Stimulated activated CD8-positive, alpha-beta memory T cell treated with anti-CD3 and anti-CD28 coated beads, Interleukin-7, amount 100 ng/mL, for 48 hours (primary cell): ENCODE results near the gene FLRT2.

ENCODE experiments used
- DNase-seq, 2 donors: peaks; one replicate each; pipeline ENCODE4 v3.0.0-alpha.2; 2020; ENCODE audit warnings: low read depth in 1 of 2; ENCODE audit errors: extremely low read depth in 1 of 2

The FLRT2 gene

GRCh38 chr14:85529803-85530574, at the start of gene FLRT2:
Gene FLRT2 (plus strand): TSS chr14:85530144. CDS start chr14:85621515, 91,371 bp downstream.
- no peak for DNase-seq

DNA sequence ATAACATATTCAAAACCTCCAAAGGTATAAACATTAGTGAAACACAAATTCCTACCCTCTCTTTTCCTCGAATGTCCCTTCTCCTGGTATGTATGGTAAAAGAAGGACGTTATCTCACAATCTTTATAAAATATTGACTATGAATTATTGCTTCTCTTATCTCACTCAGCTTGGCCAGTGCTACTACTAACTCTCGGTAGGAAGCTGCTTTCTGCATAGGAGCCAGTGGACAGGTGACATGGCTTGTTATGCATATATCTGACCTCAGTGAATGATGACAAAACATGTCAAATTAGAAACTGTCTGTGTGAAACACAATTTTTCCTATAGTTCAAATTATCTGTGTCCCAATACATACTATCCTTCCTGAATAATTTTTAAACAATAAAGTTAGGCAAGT, 48.5 kb upstream of the FLRT2 start:
- DNase-seq, result no peak

DNA sequence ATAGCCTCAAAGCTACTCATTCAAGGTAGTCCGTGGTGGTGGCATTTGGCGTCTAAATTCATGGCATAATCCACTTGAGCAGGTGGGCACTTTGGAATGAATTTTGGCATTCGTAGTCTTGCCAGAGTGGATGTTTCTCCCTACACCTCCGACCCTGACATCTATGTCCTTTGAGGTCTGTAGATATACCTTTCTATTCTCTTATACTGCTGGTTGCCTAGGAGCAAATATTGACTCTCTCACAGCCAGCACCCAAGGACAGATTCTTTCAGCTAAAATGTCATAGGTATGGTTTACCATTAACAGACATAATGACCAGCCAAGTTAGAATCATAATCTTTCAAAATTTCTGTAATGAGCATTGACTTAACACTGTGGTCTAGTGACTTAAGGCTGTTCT, 47.4 kb upstream of the FLRT2 start:
- no peak for DNase-seq

- DNase-seq, result no peak
Observed at GRCh38 chr14:85483037-85483436, 46.9 kb upstream of the FLRT2 start.

DNA sequence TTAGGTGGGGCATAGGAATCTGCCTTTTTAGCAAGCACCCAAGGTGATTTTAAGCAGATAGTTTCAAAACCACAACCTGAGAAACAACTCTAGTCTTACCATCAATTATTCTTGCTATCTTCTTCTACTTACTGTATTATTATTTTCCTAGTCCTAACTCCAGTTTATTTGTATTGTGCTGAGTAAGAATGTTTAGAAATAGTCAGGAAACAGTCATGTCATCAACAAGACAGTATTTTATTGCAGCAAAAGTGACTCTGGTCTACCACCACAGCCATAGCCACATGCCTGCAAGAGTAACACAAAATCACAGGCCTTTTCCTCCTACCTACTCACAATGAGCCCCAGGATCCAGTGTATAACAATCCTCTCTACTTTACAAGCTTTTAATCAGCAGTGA, 46.3 kb upstream of the FLRT2 start:
- no peak for DNase-seq

DNA sequence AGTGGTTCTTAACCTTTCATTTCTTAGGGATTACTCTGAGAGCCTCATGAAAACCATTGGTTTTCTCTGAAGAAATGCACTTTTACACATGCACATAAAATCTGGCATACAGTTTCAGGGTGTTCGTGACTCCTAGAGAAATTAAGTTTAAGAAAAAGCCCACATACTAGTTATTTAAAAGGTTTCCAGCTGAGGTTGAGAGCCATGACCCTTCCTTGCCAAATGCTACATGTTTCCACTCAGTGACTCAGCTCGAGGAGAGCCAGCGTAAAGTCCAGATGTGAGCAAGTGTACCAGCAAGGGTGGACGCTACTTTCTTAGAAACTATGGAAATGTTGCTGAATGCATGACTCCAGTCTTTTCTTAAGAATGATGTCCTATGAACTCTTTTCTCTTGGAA, 42.7 kb upstream of the FLRT2 start:
- no peak for DNase-seq

DNA sequence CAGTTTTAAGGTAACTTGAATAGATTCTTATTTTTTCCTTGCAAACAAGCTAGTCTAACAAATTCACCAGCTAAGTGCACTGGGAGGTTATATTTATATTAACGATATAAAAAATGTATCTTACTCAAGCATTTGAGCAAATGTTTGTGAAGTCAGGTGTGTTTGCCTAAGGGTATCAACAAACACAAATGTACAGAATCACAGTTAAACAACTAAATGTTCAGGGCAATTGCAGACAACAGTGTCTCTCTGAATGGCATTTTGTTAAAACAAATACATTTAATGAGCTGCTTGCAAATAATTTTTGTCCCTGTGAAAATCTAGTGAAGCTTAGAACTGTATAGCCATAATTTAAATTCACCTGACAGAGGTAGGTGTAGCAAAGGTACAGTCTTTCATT, 28.2 kb upstream of the FLRT2 start:
- DNase-seq, result no peak

DNA sequence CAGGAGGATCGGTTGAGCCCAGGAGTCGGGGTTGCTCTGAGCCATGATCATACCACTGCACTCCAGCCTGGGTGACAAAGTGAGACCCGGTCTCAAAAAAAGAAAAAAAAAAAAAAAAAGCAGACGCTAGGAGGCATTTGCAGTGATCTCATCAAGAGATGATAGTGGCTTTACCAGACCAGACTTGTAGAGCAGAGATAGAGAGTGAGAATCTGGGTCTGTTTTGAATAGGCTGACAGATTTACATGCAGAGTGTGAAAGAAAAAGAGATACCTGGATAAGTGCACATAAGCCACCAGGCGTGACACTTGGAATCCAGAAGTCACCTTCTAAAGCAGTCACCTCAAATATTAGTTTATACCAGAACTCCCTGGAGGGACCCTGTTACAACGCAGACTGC, 21.1 kb upstream of the FLRT2 start:
- DNase-seq, result no peak

DNA sequence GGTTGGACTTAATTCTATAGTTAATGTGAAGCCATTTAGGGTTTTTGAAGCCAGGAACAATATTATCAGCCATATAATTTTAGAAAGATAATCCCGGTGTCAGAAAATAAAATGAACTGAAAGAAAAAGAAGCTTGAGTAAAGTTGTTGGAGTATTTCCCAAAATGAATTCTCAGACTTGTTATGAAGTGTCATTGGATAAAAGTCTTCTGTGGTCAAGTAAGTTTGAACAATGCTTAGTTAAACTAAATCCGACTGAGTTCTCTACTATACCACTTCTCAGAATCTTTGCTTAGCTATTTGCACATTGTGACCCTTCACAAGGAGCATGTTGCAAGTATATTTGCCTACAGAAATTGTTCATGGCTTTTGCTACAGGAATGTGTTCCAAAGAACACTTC, 17.5 kb upstream of the FLRT2 start:
- no peak for DNase-seq

DNA sequence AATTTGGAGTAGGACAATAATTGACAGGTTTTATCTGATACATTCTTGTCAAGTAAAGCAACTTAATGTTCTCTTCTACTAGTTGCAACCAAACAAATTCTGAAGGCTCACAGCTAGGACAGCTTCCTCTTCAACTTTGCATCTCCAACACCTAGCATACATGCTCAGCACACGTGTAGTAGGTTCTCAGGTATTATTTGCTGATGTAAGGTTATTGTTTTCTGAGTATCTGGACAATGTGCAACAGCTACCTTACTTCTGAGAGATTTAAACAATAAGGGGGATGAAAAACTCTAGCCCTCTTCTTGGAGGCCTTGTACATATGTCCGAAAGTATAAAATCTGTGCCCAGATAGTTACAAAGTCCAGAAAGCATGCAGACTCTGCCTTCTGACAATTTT, 15.5 kb upstream of the FLRT2 start:
- DNase-seq, result no peak

DNA sequence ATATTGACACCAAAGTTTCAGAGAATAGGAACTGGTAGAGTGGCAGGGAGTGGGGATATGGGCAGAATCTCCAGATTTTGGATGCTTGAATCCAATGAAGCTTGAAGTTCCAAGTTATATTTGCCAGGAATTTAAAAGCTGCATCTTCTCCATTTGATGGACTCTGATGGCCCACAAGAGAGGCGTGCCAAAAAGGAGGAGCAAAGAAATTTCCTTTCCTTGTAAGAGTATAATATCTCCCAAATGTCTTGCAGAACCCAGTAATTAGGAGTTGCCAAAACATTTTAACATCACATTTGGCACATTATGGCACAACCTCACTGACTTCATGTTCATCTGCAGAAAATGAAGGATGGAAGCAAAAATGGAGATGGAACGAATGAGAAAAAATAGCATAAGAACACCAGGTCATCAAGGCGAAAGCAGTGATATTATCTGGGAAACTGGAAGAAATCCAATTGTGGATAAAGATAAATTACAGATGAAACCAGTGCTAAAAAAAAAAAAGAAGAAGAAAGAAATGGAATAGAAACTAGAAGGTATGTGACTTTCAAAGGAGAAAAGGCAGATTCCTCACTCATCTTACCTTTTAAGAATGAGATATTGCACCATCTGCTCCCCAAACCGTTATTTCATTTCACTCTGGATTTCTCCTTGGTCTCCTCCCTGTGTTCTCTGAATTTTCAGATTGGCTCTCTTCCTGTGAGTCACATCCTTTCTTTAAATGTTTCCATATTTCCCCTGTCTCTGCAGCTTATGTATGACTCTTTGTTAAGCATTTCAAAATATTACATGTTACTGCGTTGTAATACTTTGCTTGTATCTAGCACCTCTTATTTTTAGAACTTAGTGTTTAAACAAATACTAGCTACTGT, 13.5 kb upstream of the FLRT2 start:
- DNase-seq, result no peak

- no peak for DNase-seq
Observed at GRCh38 chr14:85517114-85517688, 12.7 kb upstream of the FLRT2 start.

DNA sequence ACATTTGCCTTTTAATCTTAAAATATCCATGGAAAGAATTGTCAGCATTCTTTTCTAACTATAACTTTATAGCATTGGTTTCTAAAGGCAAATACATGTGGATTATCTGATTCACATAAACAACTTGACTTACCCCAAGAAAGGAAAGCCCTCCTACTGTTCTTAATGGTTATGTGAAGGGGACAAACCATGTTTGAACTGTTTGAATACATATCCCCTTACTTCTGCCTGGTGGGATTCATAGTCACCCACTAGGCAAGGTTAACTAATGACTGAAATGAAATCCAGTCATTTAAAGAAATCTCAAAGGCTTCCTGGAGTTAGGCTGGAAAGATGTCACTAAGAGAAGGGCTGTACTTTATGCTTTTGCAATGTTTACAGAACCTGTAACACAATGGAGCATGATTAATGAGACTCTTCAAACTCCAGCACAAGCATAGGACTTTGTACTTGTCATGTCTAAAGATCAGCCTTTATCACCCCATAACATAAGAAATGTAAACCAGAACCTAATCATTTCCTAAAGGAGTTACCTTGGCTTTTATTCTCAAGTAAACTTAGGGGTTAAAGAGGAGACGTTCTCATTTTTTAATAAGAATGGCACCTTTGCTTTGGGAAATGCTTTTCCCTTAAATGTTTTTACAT, 10.2 kb upstream of the FLRT2 start:
- no peak for DNase-seq

DNA sequence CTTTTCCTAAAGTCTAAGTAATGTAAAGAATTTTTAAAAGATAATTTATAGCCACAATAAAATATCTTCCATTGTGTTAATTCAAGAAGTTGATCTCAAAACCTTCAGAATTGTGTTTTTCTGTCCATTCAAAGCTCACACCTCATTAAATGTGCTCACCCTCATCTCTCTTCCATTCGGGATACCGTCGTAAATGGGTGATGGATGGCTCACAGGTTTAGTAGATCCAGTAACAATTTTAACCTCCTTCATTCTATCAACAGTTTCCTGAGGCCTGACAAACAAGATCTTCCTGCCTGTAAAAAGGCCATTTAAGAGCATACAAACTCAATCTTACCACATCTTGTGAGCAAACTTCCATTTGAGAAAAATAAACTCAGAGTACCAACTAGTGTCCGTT, 9.4 kb upstream of the FLRT2 start:
- DNase-seq, result no peak

- DNase-seq, result no peak
Observed at GRCh38 chr14:85523624-85524023, 6.3 kb upstream of the FLRT2 start.

GRCh38 chr14:85527006-85527405, 2.9 kb upstream of the FLRT2 start:
- no peak for DNase-seq

- DNase-seq, result no peak
Observed at GRCh38 chr14:85527445-85528035, 2.4 kb upstream of the FLRT2 start.

GRCh38 chr14:85528080-85528896, 1.7 kb upstream of the FLRT2 start:
- no peak for DNase-seq

DNA sequence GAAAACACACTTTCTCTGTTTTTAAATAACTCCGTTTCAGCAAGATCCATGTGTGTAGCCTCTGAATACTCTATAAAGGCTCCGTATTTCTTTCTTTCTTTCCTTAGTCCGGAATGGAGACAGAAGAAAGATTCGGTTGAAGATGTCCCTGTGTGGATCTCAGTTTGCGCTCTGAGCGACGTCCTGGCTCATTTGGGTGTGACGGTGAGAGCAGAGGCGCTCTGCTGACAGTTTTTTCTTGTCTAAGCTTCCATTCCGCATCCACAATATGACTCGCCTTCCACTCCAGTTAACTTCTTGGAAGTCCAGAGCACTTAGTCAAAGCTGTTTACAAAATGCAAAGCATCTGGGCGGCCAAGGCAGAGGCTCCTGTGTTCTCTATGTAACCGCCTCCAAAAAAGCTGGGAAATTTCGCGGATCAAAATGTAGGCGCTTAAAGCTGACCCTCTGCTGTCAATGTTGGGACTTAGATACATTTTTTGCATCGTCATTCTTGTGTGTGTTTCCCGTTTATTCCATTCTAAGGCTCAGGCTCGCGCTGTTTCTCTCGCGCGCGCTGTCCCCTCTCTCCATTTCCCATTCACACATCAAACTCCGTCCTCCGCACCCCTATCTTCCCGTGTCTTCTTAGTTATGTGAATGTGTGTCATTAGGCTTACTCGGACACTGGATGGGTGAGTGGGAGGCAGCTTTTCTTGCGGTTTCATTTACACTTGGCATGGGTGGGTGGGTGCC, 880 bp upstream of the FLRT2 start:
- no peak for DNase-seq
